ENCODE results near the gene GLCE. TPM values are rescaled to one million over a fixed set of nuclear protein-coding genes. Genes with fewer than 3 reads are reported as not detected.

GLCE gene
- total and polyA plus RNA-seq, 7 donors, result 2.5 to 6.0 (median 4.2) TPM

GRCh38 chr15:69277316-69277715 lies 116.9 kb downstream of the GLCE start:
- no peak for ATAC-seq
- H3K27ac ChIP-seq, result no peak overlapping the region
- H3K4me3 ChIP-seq, result no peak overlapping the region
- intact Hi-C loops (cut with DNase I), result no loop called here
- no peaks in the 10 kb centered on the region for H3K4me1 ChIP-seq
- no peaks in the 10 kb centered on the region for H3K9me3 ChIP-seq
- WGBS, 3 donors, result 78 to 84% (median 79%) methylated on average over 9 of the region's 9 CpGs
- H3K27me3 ChIP-seq (ENCODE audit: insufficient read depth in 3 of 3, low read length in 2 of 3), result no peaks in the 10 kb centered on the region
- DNase-seq, result no peak
- TF ChIP-seq, protein P1, sequence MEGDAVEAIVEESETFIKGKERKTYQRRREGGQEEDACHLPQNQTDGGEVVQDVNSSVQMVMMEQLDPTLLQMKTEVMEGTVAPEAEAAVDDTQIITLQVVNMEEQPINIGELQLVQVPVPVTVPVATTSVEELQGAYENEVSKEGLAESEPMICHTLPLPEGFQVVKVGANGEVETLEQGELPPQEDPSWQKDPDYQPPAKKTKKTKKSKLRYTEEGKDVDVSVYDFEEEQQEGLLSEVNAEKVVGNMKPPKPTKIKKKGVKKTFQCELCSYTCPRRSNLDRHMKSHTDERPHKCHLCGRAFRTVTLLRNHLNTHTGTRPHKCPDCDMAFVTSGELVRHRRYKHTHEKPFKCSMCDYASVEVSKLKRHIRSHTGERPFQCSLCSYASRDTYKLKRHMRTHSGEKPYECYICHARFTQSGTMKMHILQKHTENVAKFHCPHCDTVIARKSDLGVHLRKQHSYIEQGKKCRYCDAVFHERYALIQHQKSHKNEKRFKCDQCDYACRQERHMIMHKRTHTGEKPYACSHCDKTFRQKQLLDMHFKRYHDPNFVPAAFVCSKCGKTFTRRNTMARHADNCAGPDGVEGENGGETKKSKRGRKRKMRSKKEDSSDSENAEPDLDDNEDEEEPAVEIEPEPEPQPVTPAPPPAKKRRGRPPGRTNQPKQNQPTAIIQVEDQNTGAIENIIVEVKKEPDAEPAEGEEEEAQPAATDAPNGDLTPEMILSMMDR (IDR thresholded peaks at IDR 0.05), result no peak
- H3K36me3 ChIP-seq (ENCODE audit: insufficient read depth in 1 of 2, low read depth in 1 of 2), result no peaks in the 10 kb centered on the region

DNA sequence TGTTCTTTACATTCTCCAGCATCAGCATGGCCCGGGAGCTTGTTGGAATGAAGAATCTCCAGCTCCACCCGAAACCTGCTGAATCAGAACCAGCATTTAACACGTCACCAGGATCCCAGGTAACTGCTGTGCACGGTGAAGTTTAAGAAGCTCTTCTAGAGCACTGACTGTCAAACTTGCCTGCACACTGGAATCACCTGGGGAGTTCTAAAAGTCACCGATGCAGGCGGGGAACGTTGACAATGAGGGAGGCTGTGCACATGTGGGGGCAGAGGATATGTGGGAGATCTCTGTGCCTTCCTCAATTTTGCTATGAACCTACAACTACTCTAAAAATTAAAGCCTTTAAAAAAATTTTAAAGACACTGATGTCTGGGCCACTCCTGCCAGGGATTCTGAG lies 119.2 kb downstream of the GLCE start:
- TF ChIP-seq, protein P1 (IDR thresholded peaks at IDR 0.05), result no peak
- H3K9me3 ChIP-seq, result no peaks in the 10 kb centered on the region
- ATAC-seq (no peak), DNase-seq (no peak)
- 93 to 95% (median 95%) methylated on average over 7 of the region's 7 CpGs for WGBS, 3 donors
- H3K4me3 ChIP-seq, result no peak overlapping the region
- H3K27me3 ChIP-seq (ENCODE audit: insufficient read depth in 3 of 3, low read length in 2 of 3), result no peaks in the 10 kb centered on the region
- no peaks in the 10 kb centered on the region for H3K36me3 ChIP-seq (ENCODE audit: insufficient read depth in 1 of 2, low read depth in 1 of 2)
- no peaks in the 10 kb centered on the region for H3K4me1 ChIP-seq
- H3K27ac ChIP-seq, result no peak overlapping the region
- intact Hi-C loops (cut with DNase I), result no loop called here

DNA sequence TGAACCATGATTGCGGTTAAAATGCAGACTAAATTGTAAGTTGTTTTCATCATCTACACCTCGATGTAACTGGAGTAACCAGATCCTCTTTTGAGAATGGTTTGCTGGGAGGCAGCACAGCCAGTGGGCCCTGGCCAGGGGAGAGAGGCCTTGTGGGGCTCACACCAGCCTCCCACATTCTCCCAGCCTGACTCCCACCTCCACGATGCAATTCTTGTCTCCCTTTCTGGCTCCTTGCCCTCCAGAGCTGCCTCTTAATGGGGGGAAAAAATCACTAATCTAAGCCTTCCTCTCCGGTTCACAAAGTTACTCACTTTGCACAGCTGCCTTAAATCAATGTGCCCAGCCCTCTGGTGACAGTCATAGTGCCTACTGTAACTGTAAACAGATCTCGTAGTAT lies 120.3 kb downstream of the GLCE start:
- H3K4me3 ChIP-seq, result no peak overlapping the region
- no peaks in the 10 kb centered on the region for H3K36me3 ChIP-seq (ENCODE audit: insufficient read depth in 1 of 2, low read depth in 1 of 2)
- no peaks in the 10 kb centered on the region for H3K9me3 ChIP-seq
- ATAC-seq (no peak), DNase-seq (no peak)
- no peaks in the 10 kb centered on the region for H3K27me3 ChIP-seq (ENCODE audit: insufficient read depth in 3 of 3, low read length in 2 of 3)
- WGBS, 3 donors, result 54 to 65% (median 61%) methylated on average over 5 of the region's 5 CpGs
- no peak overlapping the region for H3K27ac ChIP-seq
- intact Hi-C loops (cut with DNase I), result no loop called here
- no peaks in the 10 kb centered on the region for H3K4me1 ChIP-seq
- TF ChIP-seq, protein P1 (IDR thresholded peaks at IDR 0.05), result no peak

DNA sequence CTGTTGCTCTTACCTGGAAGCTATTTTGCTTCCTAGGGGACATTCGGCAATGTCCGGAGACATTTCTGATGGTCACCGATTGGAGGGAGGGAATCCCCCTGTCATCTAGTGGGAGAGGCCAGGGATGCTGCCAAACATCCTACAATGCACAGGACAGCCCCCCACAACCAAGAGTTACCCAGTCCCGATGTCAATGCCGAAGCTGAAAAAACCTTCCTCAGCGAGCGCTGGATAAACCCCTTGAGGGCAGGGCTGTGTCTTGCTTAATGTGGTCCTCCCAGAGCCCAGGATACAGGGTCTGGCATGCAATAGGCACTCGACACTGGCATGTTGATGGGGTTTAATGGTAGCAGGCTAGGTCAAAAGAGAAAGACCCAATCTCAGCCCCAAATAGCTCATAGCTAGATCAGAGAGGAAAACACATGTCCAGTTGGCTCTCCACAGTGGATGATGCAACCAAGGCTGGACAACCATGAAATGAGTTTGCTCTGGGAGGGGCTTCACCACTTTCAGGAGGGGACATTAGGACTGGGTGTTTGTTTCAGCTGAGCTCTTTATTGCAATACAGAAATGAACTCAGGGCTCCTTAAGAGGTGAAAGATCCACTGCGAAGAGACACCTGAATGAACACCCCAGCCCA lies 121.8 kb downstream of the GLCE start:
- no peaks in the 10 kb centered on the region for H3K4me1 ChIP-seq
- 82 to 96% (median 91%) methylated on average over 9 of the region's 9 CpGs for WGBS, 3 donors
- intact Hi-C loops (cut with DNase I), result no loop called here
- DNase-seq (no peak), ATAC-seq (no peak)
- H3K27ac ChIP-seq, result no peak overlapping the region
- H3K36me3 ChIP-seq (ENCODE audit: insufficient read depth in 1 of 2, low read depth in 1 of 2), result no peaks in the 10 kb centered on the region
- no peaks in the 10 kb centered on the region for H3K9me3 ChIP-seq
- no peaks in the 10 kb centered on the region for H3K27me3 ChIP-seq (ENCODE audit: insufficient read depth in 3 of 3, low read length in 2 of 3)
- no peak overlapping the region for H3K4me3 ChIP-seq
- TF ChIP-seq, protein P1 (IDR thresholded peaks at IDR 0.05), result no peak

- ATAC-seq (no peak), DNase-seq (no peak)
- H3K36me3 ChIP-seq (ENCODE audit: insufficient read depth in 1 of 2, low read depth in 1 of 2), result no peaks in the 10 kb centered on the region
- no peaks in the 10 kb centered on the region for H3K27me3 ChIP-seq (ENCODE audit: insufficient read depth in 3 of 3, low read length in 2 of 3)
- H3K27ac ChIP-seq, result no peak overlapping the region
- WGBS, 3 donors, result 89 to 92% (median 91%) methylated on average over 12 of the region's 12 CpGs
- no peaks in the 10 kb centered on the region for H3K4me1 ChIP-seq
- TF ChIP-seq, protein P1 (IDR thresholded peaks at IDR 0.05), result no peak
- intact Hi-C loops (cut with DNase I), result no loop called here
- H3K9me3 ChIP-seq, result no peaks in the 10 kb centered on the region
- H3K4me3 ChIP-seq, result no peak overlapping the region
Observed at GRCh38 chr15:69285834-69286233, 125.4 kb downstream of the GLCE start.
